Chondrocyte (in vitro differentiated cells): ENCODE measurements around the gene OSTM1. TPM values are rescaled to one million over a fixed set of nuclear protein-coding genes. Genes with fewer than 3 reads are reported as not detected.

Experiments used
- DNase-seq: peaks from one replicate; pipeline ENCODE4 v3.0.0; 2021; ENCODE audit warnings: mixed read lengths, low spot score
- H3K27ac Mint-ChIP-seq: one replicate; pipeline ENCODE4 v1.8.0; 2021; ENCODE audit warnings: mild to moderate bottlenecking, moderate library complexity, mixed read lengths; ENCODE audit not compliant: unreplicated experiment
- H3K27me3 Mint-ChIP-seq: 2 replicates; pipeline ENCODE4 v1.8.0; 2021; ENCODE audit warnings: low read depth, mixed read lengths
- H3K36me3 Mint-ChIP-seq: 2 replicates; pipeline ENCODE4 v1.8.0; 2021; ENCODE audit warnings: low read depth, mixed read lengths
- H3K4me1 Mint-ChIP-seq: 2 replicates; pipeline ENCODE4 v1.8.0; 2021; ENCODE audit warnings: low read depth, mild to moderate bottlenecking, mixed read lengths
- H3K4me3 Mint-ChIP-seq: one replicate; pipeline ENCODE4 v1.8.0; 2021; ENCODE audit warnings: mild to moderate bottlenecking, moderate library complexity, mixed read lengths; ENCODE audit not compliant: unreplicated experiment
- H3K9me3 Mint-ChIP-seq: 2 replicates; pipeline ENCODE4 v1.8.0; 2021; ENCODE audit warnings: low read depth, mixed read lengths
- CTCF ChIP-seq: fragments of 200-600 bp; sonication (generic); IDR thresholded peaks from 2 replicates; pipeline ENCODE4 v1.5.0; 2021; ENCODE audit warnings: antibody characterized with exemption, mild to moderate bottlenecking, moderate library complexity
- total RNA-seq: library from RNA; stranded (reverse); gene quantifications from 3 replicates; pipeline ENCODE4 v1.2.1, GENCODE V29; 2021

OSTM1 gene
- total RNA-seq, 1 donor from 2014 or later = 76.8 TPM

DNA sequence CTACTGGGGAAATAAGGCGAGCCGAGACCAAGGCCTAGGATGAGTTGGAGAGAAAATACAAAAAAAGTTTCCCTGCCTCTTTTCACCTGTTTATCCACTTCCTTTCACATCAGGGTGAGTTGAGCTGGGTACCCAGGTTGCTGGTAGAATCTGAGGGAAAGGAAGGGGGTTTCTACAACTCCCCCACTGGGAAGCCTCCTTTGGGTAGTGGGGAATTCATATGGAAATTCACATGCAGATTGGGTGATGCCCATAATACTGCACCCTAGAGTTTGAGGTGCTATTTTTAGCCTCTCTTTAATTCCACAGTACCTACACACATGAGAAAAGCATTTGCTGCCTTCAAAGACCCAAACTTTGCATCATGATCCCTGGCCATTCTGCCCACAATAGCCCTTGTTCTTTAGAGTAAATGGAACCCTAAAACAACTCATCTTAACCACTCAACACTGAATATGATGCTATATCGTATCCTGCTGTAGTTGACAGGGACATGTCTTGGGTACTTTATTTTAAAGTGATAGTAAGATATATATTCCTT, 2.7 kb downstream of the OSTM1 start:
- H3K4me3 Mint-ChIP-seq = no peak overlapping the region
- H3K36me3 Mint-ChIP-seq = peaks cover 2% of the 10 kb centered on the region
- no peak for TF ChIP-seq CTCF
- no peaks in the 10 kb centered on the region for H3K9me3 Mint-ChIP-seq
- DNase-seq = no peak
- peaks cover 24% of the 10 kb centered on the region for H3K4me1 Mint-ChIP-seq
- no peak overlapping the region for H3K27ac Mint-ChIP-seq
- no peaks in the 10 kb centered on the region for H3K27me3 Mint-ChIP-seq

- no peak for TF ChIP-seq CTCF
- Mint-ChIP-seq H3K27ac (no peak overlapping the region), H3K9me3 (no peaks in the 10 kb centered on the region), H3K27me3 (no peaks in the 10 kb centered on the region), H3K4me1 (peaks cover 10% of the 10 kb centered on the region), H3K36me3 (peaks cover 2% of the 10 kb centered on the region), H3K4me3 (no peak overlapping the region)
- no peak for DNase-seq
These were observed 5.9 kb downstream of the OSTM1 start for GRCh38 chr6:108068618-108069017.

- H3K27me3 Mint-ChIP-seq = no peaks in the 10 kb centered on the region
- no peak overlapping the region for H3K4me3 Mint-ChIP-seq
- peaks cover 2% of the 10 kb centered on the region for H3K36me3 Mint-ChIP-seq
- no peak for DNase-seq
- H3K4me1 Mint-ChIP-seq = peaks cover 5% of the 10 kb centered on the region
- no peak overlapping the region for H3K27ac Mint-ChIP-seq
- no peak for TF ChIP-seq CTCF
- H3K9me3 Mint-ChIP-seq = no peaks in the 10 kb centered on the region
These were observed 6.4 kb downstream of the OSTM1 start for GRCh38 chr6:108068182-108068581.

DNA sequence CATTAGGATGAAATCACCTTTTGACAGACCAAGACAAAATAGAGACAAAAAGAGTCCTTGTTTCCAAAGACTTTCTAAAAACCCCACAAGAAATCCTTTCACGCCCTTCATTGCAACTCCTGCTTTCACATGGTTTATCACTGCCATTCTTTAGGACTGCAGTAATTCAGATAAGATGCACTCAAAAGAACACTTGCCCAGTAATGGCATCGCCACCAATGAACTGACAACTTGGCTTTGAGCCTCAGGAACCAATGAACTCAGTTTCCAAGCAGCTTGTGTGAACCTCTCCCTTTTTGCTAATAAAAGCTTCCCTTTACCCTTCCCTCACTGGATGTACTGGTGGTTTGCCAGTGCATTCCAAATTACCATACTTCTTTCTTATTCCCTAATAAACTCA, 21.8 kb downstream of the OSTM1 start:
- Mint-ChIP-seq H3K9me3 (no peaks in the 10 kb centered on the region), H3K27me3 (no peaks in the 10 kb centered on the region), H3K27ac (no peak overlapping the region), H3K4me1 (no peaks in the 10 kb centered on the region), H3K36me3 (peaks cover 6% of the 10 kb centered on the region), H3K4me3 (no peak overlapping the region)
- no peak for DNase-seq
- TF ChIP-seq CTCF = no peak

DNA sequence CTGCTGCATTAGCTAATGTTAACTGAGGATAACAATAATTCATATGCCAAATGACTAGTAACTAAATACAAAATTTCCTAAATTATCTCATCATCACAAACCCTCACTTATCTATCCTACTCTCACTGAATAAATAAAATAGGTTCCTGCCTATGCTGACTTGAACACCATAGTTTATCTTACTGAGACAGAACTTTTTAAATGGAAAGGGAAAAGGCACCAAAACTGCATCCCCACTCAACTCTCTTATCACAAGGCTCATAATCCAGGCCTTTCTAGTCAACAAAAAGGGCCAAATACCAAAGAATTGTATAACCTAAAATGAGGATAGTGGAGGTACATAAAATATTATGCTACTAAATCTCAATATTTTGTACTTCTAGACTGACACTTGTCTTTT, 23.1 kb downstream of the OSTM1 start:
- Mint-ChIP-seq H3K9me3 (no peaks in the 10 kb centered on the region), H3K36me3 (peaks cover 11% of the 10 kb centered on the region)

More for the DNA sequence above, 23.1 kb downstream of the OSTM1 start:
- H3K4me1 Mint-ChIP-seq = no peaks in the 10 kb centered on the region
- H3K27me3 Mint-ChIP-seq = no peaks in the 10 kb centered on the region
- no peak overlapping the region for H3K27ac Mint-ChIP-seq
- no peak for DNase-seq
- no peak overlapping the region for H3K4me3 Mint-ChIP-seq
- TF ChIP-seq CTCF = no peak
